ENCODE data around the gene MGAT4B.
"Not testable (repeated sequence)": the region's sequence is repeated elsewhere in the genome, so short reads cannot be mapped to it uniquely, and the experiment has no call there.

Gene MGAT4B

DNA sequence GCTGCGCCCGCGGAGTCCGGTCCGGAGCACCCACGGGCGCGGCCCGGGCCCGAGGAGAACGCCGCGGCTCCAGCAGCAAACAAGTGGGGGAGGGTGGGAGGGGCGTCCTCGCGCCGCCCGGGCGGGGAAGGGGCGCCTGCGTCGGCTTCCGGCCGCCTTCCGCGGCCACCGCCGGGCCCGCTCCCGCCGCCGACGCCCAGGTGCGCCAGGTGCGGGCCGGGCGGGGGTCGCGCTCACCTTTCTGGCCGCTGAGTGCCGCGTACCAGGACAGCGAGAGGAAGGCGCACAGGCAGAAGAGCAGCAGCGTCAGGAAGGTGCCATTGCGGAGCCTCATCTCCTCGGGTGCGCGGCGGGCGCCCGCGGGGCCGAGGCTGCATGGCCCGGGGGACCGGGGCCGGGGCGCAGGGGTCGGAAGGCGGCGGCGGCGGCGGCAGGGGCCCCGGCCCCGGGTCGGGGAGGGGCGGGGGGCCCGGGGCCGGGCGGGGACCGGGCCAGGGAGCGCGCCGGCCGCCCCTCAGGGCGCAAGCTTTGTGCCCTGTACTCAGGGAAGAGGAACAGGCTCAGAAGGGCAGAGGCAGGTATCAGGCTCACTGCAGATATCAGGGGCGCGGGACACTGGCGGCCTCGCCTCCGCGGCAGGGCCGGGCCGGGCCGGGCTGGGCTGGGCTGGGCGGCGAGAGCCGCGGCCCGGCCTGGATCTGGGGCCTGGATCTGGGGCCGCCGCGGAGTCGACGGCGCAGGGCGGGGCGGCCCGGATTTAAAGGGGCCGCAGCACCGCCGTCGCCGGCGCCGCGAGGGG, at the start of gene MGAT4B:
MGAT4B (minus strand) TSS at position 617 of the 799 bp plus-strand sequence; CDS start at position 334, 283 bp downstream.
- H3K4me1 Mint-ChIP-seq, result peaks cover 37 to 42% of the 10 kb centered on the region in 2 donors
- peak within 1 kb of the TSS; percentile 62 for H3K27ac Mint-ChIP-seq
- DNase-seq (peak; percentile 58), ATAC-seq (replicated peaks) (peak; percentile 70 to 79)
- H3K27me3 Mint-ChIP-seq, result no peaks in the 10 kb centered on the region
- peaks cover 11 to 23% of the 10 kb centered on the region in 2 donors for H3K36me3 Mint-ChIP-seq
- H3K4me3 Mint-ChIP-seq, result peak within 1 kb of the TSS; percentile 82 to 97
- no peaks in the 10 kb centered on the region for H3K9me3 Mint-ChIP-seq

- peaks cover 21 to 48% of the 10 kb centered on the region in 2 donors for H3K4me1 Mint-ChIP-seq
- H3K27me3 Mint-ChIP-seq, result no peaks in the 10 kb centered on the region
- peaks cover 8 to 14% of the 10 kb centered on the region in 2 donors for H3K36me3 Mint-ChIP-seq
- H3K4me3 Mint-ChIP-seq, result no peak overlapping the region
- ATAC-seq (replicated peaks) (no peak), DNase-seq (no peak)
- H3K9me3 Mint-ChIP-seq, result no peaks in the 10 kb centered on the region
- no peak overlapping the region for H3K27ac Mint-ChIP-seq
Measured at GRCh38 chr5:179854356-179854755, 47.7 kb upstream of the MGAT4B start.

GRCh38 chr5:179852993-179853547, 46.4 kb upstream of the MGAT4B start:
- ATAC-seq (replicated peaks) (peak; percentile 99), DNase-seq (peak; percentile 50)
- peaks cover 8 to 11% of the 10 kb centered on the region in 2 donors for H3K36me3 Mint-ChIP-seq
- H3K9me3 Mint-ChIP-seq, result no peaks in the 10 kb centered on the region
- H3K4me3 Mint-ChIP-seq, result peak overlapping the region; percentile 39 to 52
- no peaks in the 10 kb centered on the region for H3K27me3 Mint-ChIP-seq
- peaks cover 20 to 41% of the 10 kb centered on the region in 2 donors for H3K4me1 Mint-ChIP-seq
- H3K27ac Mint-ChIP-seq, result peak overlapping the region; percentile 89

DNA sequence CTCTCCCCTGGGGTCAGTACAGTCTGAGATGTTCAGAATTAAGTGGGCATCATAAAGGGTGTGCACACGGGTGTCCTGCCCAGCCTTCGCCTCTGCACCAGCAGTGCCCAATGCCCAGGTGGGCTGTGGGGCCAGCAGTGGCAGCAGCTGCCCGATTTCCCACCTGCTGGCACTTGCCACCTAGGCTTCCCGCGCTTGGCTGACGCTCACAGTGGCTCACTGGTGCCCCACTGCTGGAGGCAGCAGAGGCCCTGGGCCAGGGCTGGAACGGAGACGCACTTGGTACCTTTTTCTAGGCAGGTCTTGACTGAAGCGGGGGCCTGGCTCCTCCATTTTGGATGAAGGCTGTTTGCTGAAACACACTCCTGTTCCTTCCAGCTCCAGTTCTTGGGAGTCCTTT, 35.0 kb upstream of the MGAT4B start:
- H3K4me1 Mint-ChIP-seq, result peaks cover 3 to 5% of the 10 kb centered on the region in 2 donors

GRCh38 chr5:179840766-179841165, 34.1 kb upstream of the MGAT4B start:
- Mint-ChIP-seq H3K9me3 (peaks cover 3 to 4% of the 10 kb centered on the region in 2 donors), H3K27ac (no peak overlapping the region), H3K4me1 (peaks cover 11 to 14% of the 10 kb centered on the region in 2 donors), H3K4me3 (no peak overlapping the region), H3K27me3 (no peaks in the 10 kb centered on the region), H3K36me3 (peaks cover 50 to 58% of the 10 kb centered on the region in 2 donors)
- no peak for DNase-seq
- no peak for ATAC-seq (replicated peaks)

More for the DNA sequence above, 35.0 kb upstream of the MGAT4B start:
- DNase-seq, result no peak
- no peak for ATAC-seq (replicated peaks)
- peaks cover 48 to 58% of the 10 kb centered on the region in 2 donors for H3K36me3 Mint-ChIP-seq
- H3K27ac Mint-ChIP-seq, result peak overlapping the region; percentile 15
- no peak overlapping the region for H3K4me3 Mint-ChIP-seq
- peaks cover 3 to 4% of the 10 kb centered on the region in 2 donors for H3K9me3 Mint-ChIP-seq
- no peaks in the 10 kb centered on the region for H3K27me3 Mint-ChIP-seq

GRCh38 chr5:179840321-179840720, 33.7 kb upstream of the MGAT4B start:
- Mint-ChIP-seq H3K4me3 (no peak overlapping the region), H3K9me3 (peaks cover 3 to 4% of the 10 kb centered on the region in 2 donors), H3K36me3 (peaks cover 47 to 58% of the 10 kb centered on the region in 2 donors), H3K4me1 (peaks cover 12 to 18% of the 10 kb centered on the region in 2 donors), H3K27ac (peak overlapping the region; percentile 68), H3K27me3 (no peaks in the 10 kb centered on the region)
- ATAC-seq (replicated peaks) (no peak), DNase-seq (no peak)

DNA sequence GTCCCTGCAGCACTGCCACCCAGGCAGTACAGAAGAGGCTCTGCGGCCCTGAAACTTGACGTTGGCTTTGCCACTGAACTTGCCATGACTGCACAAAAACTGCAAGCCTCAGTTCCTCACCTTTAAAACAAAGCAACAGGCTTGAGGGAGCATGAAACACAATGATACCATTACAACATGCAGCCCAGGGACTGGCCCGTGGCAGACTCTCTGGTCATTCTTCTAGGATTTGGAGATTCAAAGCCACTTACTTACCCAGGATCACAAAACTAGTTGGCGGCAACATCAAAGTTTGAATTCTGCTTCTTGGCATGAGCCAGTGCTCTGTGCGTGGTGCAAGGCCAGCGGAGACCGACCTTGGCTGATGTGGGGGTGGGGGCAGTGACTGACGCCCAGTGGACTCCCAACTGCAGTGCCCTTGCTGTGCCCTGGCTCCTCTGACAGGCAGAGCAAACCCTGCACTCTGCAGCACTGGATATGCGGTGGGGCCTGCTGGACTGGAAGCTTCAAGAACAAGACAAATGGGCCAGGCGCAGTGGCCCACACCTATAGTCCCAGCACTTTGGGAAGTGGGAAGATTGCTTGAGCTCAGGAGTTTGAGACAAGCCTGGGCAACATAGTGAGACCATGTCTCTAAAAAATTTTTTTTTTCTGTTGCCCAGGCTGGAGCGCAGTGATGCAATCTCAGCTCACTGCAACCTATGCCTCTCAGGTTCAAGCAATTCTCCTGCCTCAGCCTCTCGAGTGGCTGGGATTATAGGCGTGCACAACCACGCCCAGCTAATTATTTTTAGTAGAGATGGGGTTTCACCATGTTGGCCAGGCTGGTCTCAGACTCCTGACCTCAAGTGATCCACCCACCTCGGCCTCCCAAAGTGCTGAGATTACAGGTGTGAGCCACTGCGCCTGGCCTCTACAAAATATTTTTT, 32.9 kb upstream of the MGAT4B start:
- H3K27me3 Mint-ChIP-seq, result no peaks in the 10 kb centered on the region
- H3K27ac Mint-ChIP-seq, result peak overlapping the region; percentile 68
- no peak for DNase-seq
- H3K36me3 Mint-ChIP-seq, result peaks cover 46 to 54% of the 10 kb centered on the region in 2 donors
- no peak for ATAC-seq (replicated peaks)
- H3K4me3 Mint-ChIP-seq, result no peak overlapping the region
- H3K9me3 Mint-ChIP-seq, result no peaks in the 10 kb centered on the region
- H3K4me1 Mint-ChIP-seq, result peaks cover 13 to 21% of the 10 kb centered on the region in 2 donors

DNA sequence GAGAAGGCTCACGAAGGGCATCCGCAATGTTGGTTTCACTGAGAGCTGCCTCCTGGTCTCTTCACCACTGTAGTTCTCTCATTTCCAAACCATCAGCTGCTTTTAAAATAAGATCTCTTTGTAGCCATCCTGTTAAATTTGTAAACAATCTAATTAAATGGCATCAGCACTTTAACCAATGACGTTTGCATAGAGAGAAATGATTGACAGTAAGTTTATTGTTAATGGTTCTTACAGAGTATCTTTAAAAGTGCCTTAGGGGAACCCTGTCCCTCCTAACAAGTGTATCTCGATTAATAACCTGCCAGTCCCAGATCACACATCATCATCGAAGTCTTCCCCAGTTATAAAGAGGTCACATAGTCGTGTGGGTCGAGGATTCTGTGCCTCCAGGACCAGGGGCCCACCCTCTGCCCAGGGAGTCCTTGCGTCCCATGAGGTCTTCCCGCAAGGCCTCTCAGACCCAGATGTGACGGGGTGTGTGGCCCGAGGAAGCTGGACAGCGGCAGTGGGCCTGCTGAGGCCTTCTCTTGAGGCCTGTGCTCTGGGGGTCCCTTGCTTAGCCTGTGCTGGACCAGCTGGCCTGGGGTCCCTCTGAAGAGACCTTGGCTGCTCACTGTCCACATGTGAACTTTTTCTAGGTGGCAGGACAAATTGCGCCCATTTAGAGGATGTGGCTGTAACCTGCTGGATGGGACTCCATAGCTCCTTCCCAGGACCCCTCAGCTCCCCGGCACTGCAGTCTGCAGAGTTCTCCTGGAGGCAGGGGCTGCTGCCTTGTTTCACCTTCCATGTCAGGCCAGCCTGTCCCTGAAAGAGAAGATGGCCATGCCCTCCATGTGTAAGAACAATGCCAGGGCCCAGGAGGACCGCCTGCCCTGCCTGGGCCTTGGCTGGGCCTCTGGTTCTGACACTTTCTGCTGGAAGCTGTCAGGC, 30.7 kb upstream of the MGAT4B start:
- peak overlapping the region in 1 of 2 donors; percentile 63 for H3K4me3 Mint-ChIP-seq
- peak overlapping the region; percentile 91 for H3K27ac Mint-ChIP-seq
- peaks cover 57% of the 10 kb centered on the region in 2 donors for H3K36me3 Mint-ChIP-seq
- DNase-seq, result no peak
- peaks cover 16 to 27% of the 10 kb centered on the region in 2 donors for H3K4me1 Mint-ChIP-seq
- no peak for ATAC-seq (replicated peaks)
- H3K9me3 Mint-ChIP-seq, result no peaks in the 10 kb centered on the region
- H3K27me3 Mint-ChIP-seq, result no peaks in the 10 kb centered on the region

DNA sequence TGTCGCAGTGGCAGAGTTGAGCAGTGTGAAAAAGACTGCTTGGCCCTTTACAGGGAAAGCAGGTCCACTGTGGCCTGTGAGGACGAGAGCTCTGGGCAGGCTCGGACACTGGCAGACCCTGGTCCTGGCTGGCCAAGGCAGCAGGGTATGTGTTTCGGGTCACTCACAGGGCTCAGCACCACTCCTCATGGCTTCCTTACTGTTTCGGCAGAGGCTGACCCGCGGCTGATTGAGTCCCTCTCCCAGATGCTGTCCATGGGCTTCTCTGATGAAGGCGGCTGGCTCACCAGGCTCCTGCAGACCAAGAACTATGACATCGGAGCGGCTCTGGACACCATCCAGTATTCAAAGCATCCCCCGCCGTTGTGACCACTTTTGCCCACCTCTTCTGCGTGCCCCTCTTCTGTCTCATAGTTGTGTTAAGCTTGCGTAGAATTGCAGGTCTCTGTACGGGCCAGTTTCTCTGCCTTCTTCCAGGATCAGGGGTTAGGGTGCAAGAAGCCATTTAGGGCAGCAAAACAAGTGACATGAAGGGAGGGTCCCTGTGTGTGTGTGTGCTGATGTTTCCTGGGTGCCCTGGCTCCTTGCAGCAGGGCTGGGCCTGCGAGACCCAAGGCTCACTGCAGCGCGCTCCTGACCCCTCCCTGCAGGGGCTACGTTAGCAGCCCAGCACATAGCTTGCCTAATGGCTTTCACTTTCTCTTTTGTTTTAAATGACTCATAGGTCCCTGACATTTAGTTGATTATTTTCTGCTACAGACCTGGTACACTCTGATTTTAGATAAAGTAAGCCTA, 29.8 kb upstream of the MGAT4B start:
- H3K4me3 Mint-ChIP-seq, result peak overlapping the region; percentile 17 to 63
- H3K9me3 Mint-ChIP-seq, result no peaks in the 10 kb centered on the region
- peak overlapping the region; percentile 91 for H3K27ac Mint-ChIP-seq
- peaks cover 18 to 32% of the 10 kb centered on the region in 2 donors for H3K4me1 Mint-ChIP-seq
- H3K27me3 Mint-ChIP-seq, result no peaks in the 10 kb centered on the region
- peaks cover 58 to 61% of the 10 kb centered on the region in 2 donors for H3K36me3 Mint-ChIP-seq
- ATAC-seq (replicated peaks) (peak; percentile 88 to 93), DNase-seq (no peak)

- ATAC-seq (replicated peaks); DNase-seq; H3K27me3 Mint-ChIP-seq; H3K27ac Mint-ChIP-seq; H3K9me3 Mint-ChIP-seq; H3K4me3 Mint-ChIP-seq: not testable (repeated sequence)
- H3K36me3 Mint-ChIP-seq, result peaks cover 61 to 62% of the 10 kb centered on the region in 2 donors
- peaks cover 21 to 33% of the 10 kb centered on the region in 2 donors for H3K4me1 Mint-ChIP-seq
Measured at GRCh38 chr5:179834871-179835270, 28.2 kb upstream of the MGAT4B start.

DNA sequence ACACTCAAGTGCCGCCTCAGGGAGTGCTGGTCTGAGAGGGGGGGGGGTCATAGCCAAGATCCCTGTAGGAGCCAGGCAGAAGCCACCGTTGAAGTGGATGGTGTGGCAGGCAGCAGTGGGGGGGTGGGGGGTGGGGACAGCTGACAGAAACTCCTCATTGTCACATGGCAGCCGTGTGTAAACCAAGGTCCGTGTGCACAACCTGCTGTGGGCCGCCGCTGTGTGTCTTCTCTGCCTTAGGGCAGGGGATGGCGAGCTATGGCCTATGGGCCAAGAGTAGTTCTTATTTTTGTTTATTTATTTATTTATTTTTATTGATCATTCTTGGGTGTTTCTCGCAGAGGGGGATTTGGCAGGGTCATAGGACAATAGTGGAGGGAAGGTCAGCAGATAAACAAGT, 27.5 kb upstream of the MGAT4B start:
- H3K9me3 Mint-ChIP-seq, result no peaks in the 10 kb centered on the region
- H3K27me3 Mint-ChIP-seq, result no peaks in the 10 kb centered on the region
- H3K36me3 Mint-ChIP-seq, result peaks cover 63 to 65% of the 10 kb centered on the region in 2 donors
- no peak for ATAC-seq (replicated peaks)
- DNase-seq, result no peak
- H3K27ac Mint-ChIP-seq, result no peak overlapping the region
- H3K4me1 Mint-ChIP-seq, result peaks cover 23 to 41% of the 10 kb centered on the region in 2 donors
- H3K4me3 Mint-ChIP-seq, result no peak overlapping the region

GRCh38 chr5:179833709-179834070, 27.0 kb upstream of the MGAT4B start:
- no peak for ATAC-seq (replicated peaks)
- no peaks in the 10 kb centered on the region for H3K9me3 Mint-ChIP-seq
- peaks cover 26 to 45% of the 10 kb centered on the region in 2 donors for H3K4me1 Mint-ChIP-seq
- no peak overlapping the region for H3K4me3 Mint-ChIP-seq
- no peak for DNase-seq
- H3K27me3 Mint-ChIP-seq, result no peaks in the 10 kb centered on the region
- peaks cover 65 to 69% of the 10 kb centered on the region in 2 donors for H3K36me3 Mint-ChIP-seq
- peak overlapping the region; percentile 87 for H3K27ac Mint-ChIP-seq

All from stimulated activated naive B cell treated with anti-CD40 and anti-IgM and Interleukin-4, amounts not matched to agents 10 μg/mL and 1 μg/mL and 100 μg/mL, for 72 hours (primary cell).